Liver (tissue), 9 donors: Measurements from ENCODE around the gene TTC7B. TPM values are rescaled to one million over a fixed set of nuclear protein-coding genes. Genes with fewer than 3 reads are reported as not detected.

Experiments
- DNase-seq: peaks from one replicate; pipeline ENCODE4 v3.0.0-alpha.2; 2017; ENCODE audit warnings: low spot score
- H3K27ac ChIP-seq, 2 donors: one replicate each; pipeline ENCODE4 v1.7.0; 2013; ENCODE audit warnings: inconsistent platforms in 2 of 2, low read length in 2 of 2, control low read depth in 1 of 2, low read depth in 1 of 2, mild to moderate bottlenecking in 1 of 2
- H3K27me3 ChIP-seq, 4 donors: one replicate each; pipeline versions ENCODE4 v1.6.1 to v1.7.0; 2013; ENCODE audit warnings: low read length in 3 of 4, inconsistent platforms in 1 of 4, mild to moderate bottlenecking in 1 of 4, moderate library complexity in 1 of 4; ENCODE audit not compliant: control insufficient read depth in 4 of 4, insufficient read depth in 4 of 4
- H3K36me3 ChIP-seq, 4 donors: one replicate each; pipeline versions ENCODE4 v1.6.1 to v1.7.0; 2013; ENCODE audit warnings: low read length in 3 of 4, mild to moderate bottlenecking in 3 of 4, low read depth in 1 of 4, moderate library complexity in 1 of 4; ENCODE audit not compliant: control insufficient read depth in 4 of 4, insufficient read depth in 3 of 4
- H3K4me1 ChIP-seq, 4 donors: one replicate each; pipeline versions ENCODE4 v1.6.1 to v1.7.0; 2013; ENCODE audit warnings: low read length in 3 of 4, mild to moderate bottlenecking in 3 of 4, moderate library complexity in 1 of 4; ENCODE audit not compliant: control insufficient read depth in 4 of 4, insufficient read depth in 4 of 4
- H3K4me3 ChIP-seq, 3 donors: one replicate each; pipeline versions ENCODE4 v1.6.1 to v1.7.0; 2013; ENCODE audit warnings: low read length in 3 of 3, control low read depth in 1 of 3, low read depth in 1 of 3, mild to moderate bottlenecking in 1 of 3
- H3K9ac ChIP-seq, 2 donors: one replicate each; pipeline ENCODE4 v1.7.0; 2013; ENCODE audit warnings: low read length in 2 of 2, mild to moderate bottlenecking in 2 of 2, moderate library complexity in 2 of 2, control low read depth in 1 of 2, low read depth in 1 of 2
- H3K9me3 ChIP-seq, 4 donors: one replicate each; pipeline versions ENCODE4 v1.6.1 to v1.7.0; 2013; ENCODE audit warnings: low read length in 3 of 4; ENCODE audit not compliant: control insufficient read depth in 4 of 4
- EGR1 ChIP-seq, 2 donors: IDR thresholded peaks; 2 replicates each; pipeline ENCODE4 v1.6.1; 2016 to 2018; ENCODE audit warnings: antibody characterized with exemption in 2 of 2, low read depth in 2 of 2
- FOXA1 ChIP-seq: IDR thresholded peaks from 2 replicates; pipeline ENCODE4 v1.6.1; 2016; ENCODE audit warnings: antibody characterized with exemption
- FOXA2 ChIP-seq: IDR thresholded peaks from 2 replicates; pipeline ENCODE4 v1.6.1; 2016; ENCODE audit warnings: antibody characterized with exemption
- GABPA ChIP-seq, 2 donors: IDR thresholded peaks in 1 of 2; conservative IDR thresholded peaks in 1 of 2; 2 replicates each; pipeline ENCODE4 v1.6.1; 2016; ENCODE audit warnings: antibody characterized with exemption in 2 of 2, mild to moderate bottlenecking in 1 of 2, moderate library complexity in 1 of 2
- HNF4A ChIP-seq, 2 donors: conservative IDR thresholded peaks; 2 replicates each; pipeline ENCODE4 v1.6.1; 2016; ENCODE audit warnings: antibody characterized with exemption in 2 of 2, mild to moderate bottlenecking in 2 of 2
- JUND ChIP-seq, 2 donors: IDR thresholded peaks; 2 replicates each; pipeline ENCODE4 v1.6.1; 2016; ENCODE audit warnings: antibody characterized with exemption in 2 of 2
- RAD21 ChIP-seq, 2 donors: IDR thresholded peaks; 2 replicates each; pipeline ENCODE4 v1.6.1; 2016; ENCODE audit warnings: antibody characterized with exemption in 2 of 2, mild to moderate bottlenecking in 2 of 2
- TAF1 ChIP-seq: conservative IDR thresholded peaks from 2 replicates; pipeline ENCODE4 v1.6.1; 2016; ENCODE audit warnings: antibody characterized with exemption, mild to moderate bottlenecking
- ZBTB33 ChIP-seq: IDR thresholded peaks from 2 replicates; pipeline ENCODE4 v1.6.1; 2016; ENCODE audit warnings: antibody characterized with exemption
- WGBS: extraction: QIAGEN DNeasy Blood & Tissue Kit; methylation state at CpG from one replicate; pipeline ENCODE4 v1.1.7; 2013; 5-methylcytosine and 5-hydroxymethylcytosine counted together
- polyA plus RNA-seq, 2 donors: library from polyadenylated mRNA; stranded (reverse) in 1 of 2; unstranded in 1 of 2; fragments of 200-250 nt in 1 of 2; fragments of >200 nt in 1 of 2; fragmentation: Nextera tagmentation in 1 of 2; extraction: Ambion mirVana in 1 of 2; gene quantifications; one replicate each; pipeline versions ENCODE4 v1.2.1 to v1.2.3, GENCODE V29; 2013 to 2015
- total RNA-seq, 2 donors: library from RNA; depleted of rRNA; stranded (reverse); fragments of >200 nt; gene quantifications; one replicate each; pipeline ENCODE4 v1.2.3, GENCODE V29; 2014
- TF ChIP-seq, protein P1 (sequence below): fragments of 150-350 bp; IDR thresholded peaks from 2 replicates; pipeline ENCODE4 v1.5.1; 2017; ENCODE audit warnings: improper control_type of control experiment, low read depth, low read length; ENCODE audit not compliant: missing input control
- donor health status: healthy.
- donor health status: healthy.
- donor health status: healthy.
- donor health status: healthy.
- donor health status: healthy.

The TTC7B gene
- total and polyA plus RNA-seq, 4 donors = 9.1 to 31.0 (median 12.5) TPM

DNA sequence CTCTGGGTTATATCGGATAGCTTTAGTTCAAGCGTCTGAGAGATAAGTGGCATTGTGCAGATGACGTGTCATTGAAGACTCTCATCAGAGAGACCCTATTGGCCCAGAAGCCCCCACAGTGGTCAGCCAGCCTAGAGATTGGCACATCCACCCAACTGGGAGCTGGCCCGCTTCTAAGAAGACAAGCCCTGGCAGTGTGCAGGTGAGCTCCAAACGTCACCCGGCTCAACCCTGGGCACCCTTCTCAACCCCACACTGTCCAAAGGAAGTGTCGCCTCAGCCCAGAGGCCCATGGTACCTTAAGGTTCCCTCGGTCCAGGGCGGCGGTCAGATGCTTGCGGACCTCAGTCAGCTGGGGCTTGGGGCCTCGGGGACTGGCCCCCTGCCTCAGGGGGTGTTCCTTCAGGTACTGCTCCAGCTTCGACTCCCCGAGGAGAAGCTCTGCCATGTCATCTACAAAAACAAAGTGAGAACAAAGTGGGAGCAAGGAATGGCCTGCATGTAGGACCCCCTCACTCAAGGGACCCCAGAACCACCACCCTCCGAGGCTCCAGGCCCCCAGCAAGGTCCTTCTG lies 30.3 kb downstream of the TTC7B start:
- TF ChIP-seq FOXA2 (no peak), TAF1 (no peak), JUND (IDR thresholded peaks at IDR 0.05) (no peak), EGR1 (IDR thresholded peaks at IDR 0.05; ENCODE audit: low read depth in 2 of 2) (no peak)

DNA sequence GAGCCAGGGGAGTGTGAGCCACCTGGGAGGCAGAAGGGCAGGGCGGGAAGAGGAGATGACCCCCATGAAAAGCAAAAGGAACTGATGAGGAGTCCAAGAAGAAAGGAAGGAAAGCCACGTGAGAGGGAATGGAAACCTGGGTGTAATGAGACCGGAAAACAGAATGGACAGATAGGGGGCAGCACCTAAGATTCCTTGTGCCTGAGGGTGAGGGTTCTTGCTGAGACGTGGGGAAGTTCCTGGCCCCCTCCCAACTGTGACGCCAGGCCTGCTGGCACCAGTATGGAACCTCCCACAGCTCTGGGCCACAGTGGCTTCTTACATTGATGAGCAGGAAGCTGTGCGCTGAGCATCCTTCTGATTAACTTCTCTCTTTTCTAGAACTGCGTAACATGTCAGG lies 30.8 kb downstream of the TTC7B start:
- DNase-seq = no peak
- Histone ChIP-seq H3K36me3 (peaks cover 0 to 5% (median 0%) of the 10 kb centered on the region in 4 donors), H3K4me1 (peaks cover 1 to 10% (median 7%) of the 10 kb centered on the region in 4 donors), H3K4me3 (no peak overlapping the region), H3K9ac (no peak overlapping the region), H3K27me3 (no peaks in the 10 kb centered on the region), H3K9me3 (no peaks in the 10 kb centered on the region), H3K27ac (no peak overlapping the region)
- WGBS = 67% methylated on average over 7 of the region's 7 CpGs
- TF ChIP-seq ZBTB33 (no peak), FOXA1 (no peak), RAD21 (IDR thresholded peaks at IDR 0.05) (peak in 1 of 2 donors; percentile 28), HNF4A (conservative IDR thresholded peaks at IDR 0.05) (no peak)

More for the DNA sequence above, 30.3 kb downstream of the TTC7B start:
- 94% methylated on average over 15 of the region's 15 CpGs for WGBS
- Histone ChIP-seq H3K27ac (no peak overlapping the region), H3K36me3 (peaks cover 0 to 5% (median 0%) of the 10 kb centered on the region in 4 donors), H3K9me3 (no peaks in the 10 kb centered on the region), H3K9ac (no peak overlapping the region), H3K4me1 (peaks cover 0 to 6% (median 2%) of the 10 kb centered on the region in 4 donors), H3K27me3 (no peaks in the 10 kb centered on the region), H3K4me3 (no peak overlapping the region)
- DNase-seq = no peak

DNA sequence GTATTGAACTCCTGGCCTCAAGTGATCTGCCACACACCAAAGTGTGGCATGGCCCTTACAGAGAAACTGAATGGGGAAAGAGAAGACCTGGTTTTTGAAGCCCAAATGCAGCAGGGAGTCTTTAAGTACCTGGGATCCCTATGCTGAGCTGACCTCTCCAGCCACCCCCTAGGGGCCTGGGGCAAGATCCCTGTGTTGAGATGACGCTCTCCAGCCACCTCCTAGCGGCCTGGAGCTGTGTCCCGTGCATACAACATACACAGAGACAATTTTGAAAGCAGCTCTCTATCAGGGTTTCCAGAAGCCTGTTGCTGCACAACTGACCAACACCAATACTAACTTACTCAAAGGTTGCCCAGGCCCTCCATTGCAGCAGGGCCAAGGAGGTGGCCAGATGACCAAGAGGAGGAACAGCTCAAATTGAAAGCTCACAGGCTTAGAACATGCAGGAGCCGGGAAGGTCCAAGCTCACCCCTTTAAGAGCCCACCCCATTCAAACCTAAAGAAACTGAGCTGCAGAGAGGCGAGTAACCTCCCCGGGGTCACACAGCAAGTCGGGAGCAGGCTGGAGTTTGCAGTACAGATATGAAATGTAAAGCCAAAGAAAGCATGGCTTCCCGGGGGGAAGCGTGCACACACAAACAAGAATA lies 31.5 kb downstream of the TTC7B start:
- H3K9me3 ChIP-seq = no peaks in the 10 kb centered on the region
- H3K4me1 ChIP-seq = peaks cover 1 to 13% (median 8%) of the 10 kb centered on the region in 4 donors
- no peak overlapping the region for H3K9ac ChIP-seq
- peaks cover 0 to 5% (median 0%) of the 10 kb centered on the region in 4 donors for H3K36me3 ChIP-seq
- no peak overlapping the region for H3K4me3 ChIP-seq
- DNase-seq = no peak
- no peak overlapping the region for H3K27ac ChIP-seq
- TF ChIP-seq JUND (IDR thresholded peaks at IDR 0.05) (no peak), GABPA (IDR thresholded peaks at IDR 0.05 in 1 of 2, conservative IDR thresholded peaks at IDR 0.05 in 1 of 2) (no peak), TAF1 (no peak), RAD21 (IDR thresholded peaks at IDR 0.05) (no peak), HNF4A (conservative IDR thresholded peaks at IDR 0.05) (no peak), EGR1 (IDR thresholded peaks at IDR 0.05; ENCODE audit: low read depth in 2 of 2) (no peak)
- TF ChIP-seq, protein P1, sequence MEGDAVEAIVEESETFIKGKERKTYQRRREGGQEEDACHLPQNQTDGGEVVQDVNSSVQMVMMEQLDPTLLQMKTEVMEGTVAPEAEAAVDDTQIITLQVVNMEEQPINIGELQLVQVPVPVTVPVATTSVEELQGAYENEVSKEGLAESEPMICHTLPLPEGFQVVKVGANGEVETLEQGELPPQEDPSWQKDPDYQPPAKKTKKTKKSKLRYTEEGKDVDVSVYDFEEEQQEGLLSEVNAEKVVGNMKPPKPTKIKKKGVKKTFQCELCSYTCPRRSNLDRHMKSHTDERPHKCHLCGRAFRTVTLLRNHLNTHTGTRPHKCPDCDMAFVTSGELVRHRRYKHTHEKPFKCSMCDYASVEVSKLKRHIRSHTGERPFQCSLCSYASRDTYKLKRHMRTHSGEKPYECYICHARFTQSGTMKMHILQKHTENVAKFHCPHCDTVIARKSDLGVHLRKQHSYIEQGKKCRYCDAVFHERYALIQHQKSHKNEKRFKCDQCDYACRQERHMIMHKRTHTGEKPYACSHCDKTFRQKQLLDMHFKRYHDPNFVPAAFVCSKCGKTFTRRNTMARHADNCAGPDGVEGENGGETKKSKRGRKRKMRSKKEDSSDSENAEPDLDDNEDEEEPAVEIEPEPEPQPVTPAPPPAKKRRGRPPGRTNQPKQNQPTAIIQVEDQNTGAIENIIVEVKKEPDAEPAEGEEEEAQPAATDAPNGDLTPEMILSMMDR = no peak
- WGBS = 92% methylated on average over 9 of the region's 9 CpGs
- no peaks in the 10 kb centered on the region for H3K27me3 ChIP-seq
